Ecto neural progenitor cell (in vitro differentiated cells): ENCODE data around the gene KSR2.

ENCODE experiments used
- DNase-seq: peaks from one replicate; pipeline ENCODE4 v3.0.0-alpha.2; 2018; ENCODE audit warnings: low spot score

The KSR2 gene

GRCh38 chr12:117457189-117457588 lies 511.6 kb downstream of the KSR2 start:
- DNase-seq, result no peak

GRCh38 chr12:117456076-117456475 lies 512.7 kb downstream of the KSR2 start:
- no peak for DNase-seq

- no peak for DNase-seq
These were observed 514.8 kb downstream of the KSR2 start for GRCh38 chr12:117453961-117454360.

DNA sequence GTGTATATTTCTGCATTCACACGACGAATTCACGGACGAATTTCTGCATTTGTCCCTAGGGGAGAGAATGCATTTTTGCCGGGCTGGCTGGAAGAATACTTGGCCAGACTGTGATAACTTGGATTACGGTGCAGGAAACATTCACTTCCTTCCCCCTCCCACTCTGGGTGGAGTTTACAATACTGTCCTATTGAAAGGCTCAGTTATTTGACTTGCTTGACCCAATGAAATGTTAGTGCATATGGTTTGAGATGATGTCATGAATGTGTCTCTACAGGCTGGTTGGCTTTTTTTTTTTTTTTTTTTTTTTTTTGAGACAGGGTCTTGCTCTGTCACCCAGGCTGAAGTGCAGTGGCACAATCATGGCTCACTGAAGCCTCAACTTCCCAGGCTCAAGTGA lies 516.7 kb downstream of the KSR2 start:
- no peak for DNase-seq

DNA sequence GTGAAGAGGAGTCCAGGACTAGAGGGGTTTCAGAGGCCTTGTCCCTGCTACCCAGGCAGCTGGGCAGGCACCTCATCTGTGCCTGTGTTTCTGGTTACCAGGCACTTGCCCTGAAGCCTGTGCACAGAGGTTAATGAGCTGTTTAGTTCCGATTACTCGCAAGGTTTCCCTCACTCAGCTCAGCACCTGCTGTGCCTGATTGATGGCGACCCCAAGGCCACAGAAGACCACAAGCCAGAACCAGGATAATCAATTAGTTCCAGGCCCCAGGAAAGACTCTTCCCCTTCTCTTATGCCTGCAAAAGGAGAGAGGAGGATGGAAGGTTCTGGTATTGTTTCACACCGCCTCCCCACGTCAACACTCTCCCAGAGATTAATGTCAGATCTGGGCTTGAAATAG lies 518.6 kb downstream of the KSR2 start:
- DNase-seq, result peak; percentile 67

GRCh38 chr12:117447665-117448366 lies 521.0 kb downstream of the KSR2 start:
- DNase-seq, result no peak

DNA sequence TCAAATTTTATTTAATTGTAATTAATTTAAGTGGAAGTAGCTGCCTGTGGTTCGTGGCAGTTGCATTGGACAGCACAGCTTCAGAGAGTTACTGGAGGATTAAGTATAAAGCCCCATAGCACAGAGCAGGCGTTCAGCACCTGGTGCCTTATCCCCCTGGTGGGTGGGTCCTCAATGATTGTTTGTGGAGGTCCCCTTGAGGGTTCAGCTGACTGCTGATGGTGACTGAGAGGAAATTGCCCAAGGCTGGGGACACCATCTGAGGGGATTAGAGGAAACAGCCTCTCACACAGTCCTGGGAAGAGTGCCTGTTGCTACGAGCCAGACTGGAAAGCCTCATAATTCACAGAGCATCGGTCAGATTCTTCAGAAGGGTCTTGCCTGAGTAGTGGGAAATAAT lies 524.0 kb downstream of the KSR2 start:
- DNase-seq, result no peak

DNA sequence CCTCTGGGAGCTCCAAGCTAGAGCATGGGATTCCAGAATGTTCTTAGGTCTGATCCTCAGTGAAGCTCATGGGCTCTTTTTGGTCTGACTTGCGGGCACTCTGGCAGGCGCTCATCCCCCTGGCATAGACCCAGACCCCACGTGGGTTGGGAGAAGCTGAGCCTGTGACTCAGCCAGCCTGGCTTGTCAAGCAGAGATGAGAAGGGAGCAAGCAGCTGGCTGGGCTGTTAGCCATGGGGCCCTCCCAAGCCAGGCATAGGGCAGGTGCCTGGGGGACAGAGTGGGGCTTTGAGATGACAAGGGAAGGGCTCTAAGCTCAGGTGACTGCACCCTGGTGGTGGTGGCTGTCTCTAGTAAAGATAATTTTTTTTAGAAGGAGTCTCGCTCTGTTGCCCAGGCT lies 527.0 kb downstream of the KSR2 start:
- no peak for DNase-seq

DNA sequence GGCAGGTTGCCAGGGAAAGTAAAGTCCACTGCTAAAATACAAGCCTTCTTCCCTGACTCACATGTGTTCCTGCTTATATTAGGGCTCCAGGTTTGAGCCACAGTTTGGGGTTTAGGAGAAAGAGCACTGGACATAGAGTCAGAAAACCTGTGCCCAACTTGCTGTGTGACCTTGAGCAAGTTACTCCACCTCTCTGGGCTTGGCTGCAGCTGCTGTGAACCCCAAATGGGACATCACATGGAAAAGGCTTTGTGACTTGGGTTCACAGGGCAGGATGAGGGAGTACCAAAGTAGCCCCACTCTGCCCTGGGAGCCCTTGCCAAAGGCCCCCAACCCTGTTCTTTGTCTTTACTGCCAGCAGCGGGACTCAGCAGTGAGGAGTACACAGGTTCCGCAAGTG lies 528.4 kb downstream of the KSR2 start:
- no peak for DNase-seq

- DNase-seq, result peak; percentile 66
These were observed 529.2 kb downstream of the KSR2 start for GRCh38 chr12:117439531-117440001.

GRCh38 chr12:117438809-117439208 lies 530.0 kb downstream of the KSR2 start:
- no peak for DNase-seq

DNA sequence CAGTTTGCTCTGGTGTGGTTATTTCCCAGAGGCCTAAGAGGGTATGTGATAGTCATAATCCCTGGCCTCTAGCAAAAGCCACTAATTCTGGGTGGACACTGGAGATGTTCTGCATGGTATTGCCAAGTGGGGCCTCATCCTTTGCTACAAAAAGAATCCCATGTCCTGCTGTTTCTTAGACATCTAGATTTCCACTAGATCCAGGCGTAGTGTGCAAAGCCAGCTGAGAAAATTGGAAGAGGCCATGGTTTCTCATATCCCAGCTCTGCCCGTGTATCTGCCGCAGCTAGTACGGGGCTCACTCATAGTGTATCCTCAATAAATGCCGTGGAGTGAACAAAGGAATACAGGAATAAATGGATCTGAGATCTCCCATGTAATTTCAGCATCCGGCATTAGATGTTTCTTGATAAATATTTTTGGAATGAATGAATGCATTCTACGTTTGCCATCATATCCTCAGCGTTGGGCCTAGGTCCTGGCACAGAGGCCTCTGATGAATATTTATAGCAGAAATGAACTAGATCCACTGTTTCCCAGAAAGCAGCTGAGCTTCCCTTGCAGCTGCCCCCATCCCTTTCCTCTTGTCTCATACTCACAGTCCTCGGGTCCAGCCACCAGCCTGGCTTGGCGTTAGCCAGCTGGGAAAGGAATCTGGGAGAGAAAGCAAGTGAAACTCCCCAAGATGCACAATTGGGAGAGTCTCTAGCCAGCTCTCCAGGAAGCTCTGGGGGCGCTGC lies 531.1 kb downstream of the KSR2 start:
- DNase-seq, result no peak

DNA sequence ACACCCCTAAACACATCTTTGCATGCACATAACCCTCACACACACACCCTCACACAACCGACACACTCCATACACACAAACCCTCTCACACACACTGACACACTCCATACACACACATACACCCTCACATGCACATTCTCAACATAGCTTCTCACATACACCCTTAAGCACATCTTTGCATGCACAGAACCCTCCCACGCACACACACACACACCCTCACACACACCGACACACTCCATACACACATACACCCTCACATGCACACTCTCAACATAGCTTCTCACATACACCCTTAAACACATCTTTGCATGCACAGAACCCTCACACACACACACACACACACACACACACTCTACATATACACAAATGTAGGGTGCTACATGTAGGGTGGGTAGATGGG lies 534.9 kb downstream of the KSR2 start:
- no peak for DNase-seq

DNA sequence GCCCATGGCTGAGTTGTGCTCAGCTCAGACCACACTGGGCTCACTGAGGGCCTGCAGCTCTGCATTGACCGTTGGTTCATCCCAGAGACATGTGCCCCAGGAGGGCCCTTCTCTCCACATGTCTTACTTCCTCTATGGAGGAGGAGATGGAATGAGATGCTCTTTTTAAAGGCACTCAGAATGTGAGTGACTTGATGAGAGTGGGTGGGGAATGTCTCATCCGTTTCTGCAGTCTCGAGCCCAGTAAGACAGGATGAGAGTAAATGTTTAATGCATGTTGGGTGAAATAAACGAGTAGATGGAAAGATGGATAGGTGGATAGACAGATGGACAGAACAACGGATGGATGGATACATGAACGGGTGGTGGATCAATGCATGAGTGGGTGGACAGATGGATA lies 538.5 kb downstream of the KSR2 start:
- DNase-seq, result no peak

DNA sequence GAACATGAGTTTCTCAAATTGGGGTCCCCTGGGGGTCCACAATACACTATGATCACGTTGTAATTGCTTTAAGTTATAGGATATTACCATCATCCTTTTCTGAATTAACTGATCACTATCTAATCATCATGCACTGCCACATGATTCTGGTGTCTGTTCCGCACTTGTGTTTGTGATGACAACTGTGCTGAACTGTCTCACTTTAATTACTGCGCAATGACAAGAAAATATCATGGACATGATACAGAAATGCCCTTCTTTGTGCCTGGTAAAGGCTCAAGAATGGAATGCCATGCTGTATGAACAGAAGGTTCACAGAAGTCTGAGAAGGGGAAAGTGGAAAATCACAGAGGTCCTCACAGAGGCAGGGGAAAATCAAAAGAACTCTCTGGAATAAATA lies 541.6 kb downstream of the KSR2 start:
- no peak for DNase-seq

GRCh38 chr12:117421987-117422386 lies 546.8 kb downstream of the KSR2 start:
- DNase-seq, result no peak

GRCh38 chr12:117421068-117421752 lies 547.6 kb downstream of the KSR2 start:
- DNase-seq, result no peak

DNA sequence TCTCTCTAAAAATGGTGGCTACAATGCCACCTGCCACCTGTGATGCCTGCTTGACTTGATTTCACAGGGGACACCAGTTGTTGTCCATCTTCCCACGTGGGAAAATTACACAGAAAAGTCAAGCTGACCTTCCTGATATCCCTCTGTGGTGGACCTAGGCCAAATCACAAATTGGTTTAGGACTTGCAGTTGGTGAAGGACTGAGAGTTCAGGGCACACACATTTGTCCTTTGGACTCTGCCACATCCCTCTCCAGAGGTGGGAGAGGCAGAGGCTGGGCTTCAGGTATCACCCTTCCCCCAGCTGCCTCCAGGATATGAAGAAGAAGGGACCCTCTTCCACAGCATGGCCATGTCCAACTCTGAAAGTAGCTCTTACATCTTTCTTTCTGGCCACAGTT lies 551.8 kb downstream of the KSR2 start:
- DNase-seq, result no peak

DNA sequence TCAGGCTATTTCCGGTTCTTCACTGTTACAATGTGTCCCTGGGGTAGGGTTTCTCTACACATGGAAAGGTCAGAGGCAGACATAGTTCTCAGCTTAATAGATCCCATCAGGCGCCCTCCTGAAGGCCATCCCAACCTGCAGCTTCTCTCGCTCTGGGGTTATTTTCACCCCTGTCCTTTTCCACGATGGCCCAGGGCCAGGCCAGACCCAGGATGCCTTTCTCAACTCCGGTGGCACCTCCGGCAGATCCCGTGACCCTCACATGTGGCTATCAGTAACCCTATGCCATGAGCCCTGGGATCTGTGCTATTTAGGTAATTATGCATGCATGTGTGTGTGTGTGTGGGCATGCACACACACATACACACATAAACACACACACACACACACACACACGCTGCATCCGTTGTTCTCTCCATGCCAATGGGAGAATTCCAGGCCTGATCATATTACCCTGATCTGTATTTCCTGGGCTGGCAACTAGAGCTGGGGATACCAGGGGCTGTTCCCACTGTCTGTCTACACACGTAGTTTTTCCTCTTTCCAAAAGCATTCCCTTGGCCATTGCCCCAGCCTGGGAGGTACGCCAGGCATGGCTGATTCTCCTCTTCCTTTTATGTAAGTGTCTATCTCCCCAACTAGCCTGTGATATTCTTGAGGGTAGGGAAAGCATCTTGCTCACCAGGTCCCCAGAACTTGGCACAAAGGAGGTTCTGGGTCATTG lies 556.2 kb downstream of the KSR2 start:
- DNase-seq, result no peak

GRCh38 chr12:117409286-117409685 lies 559.5 kb downstream of the KSR2 start:
- no peak for DNase-seq

DNA sequence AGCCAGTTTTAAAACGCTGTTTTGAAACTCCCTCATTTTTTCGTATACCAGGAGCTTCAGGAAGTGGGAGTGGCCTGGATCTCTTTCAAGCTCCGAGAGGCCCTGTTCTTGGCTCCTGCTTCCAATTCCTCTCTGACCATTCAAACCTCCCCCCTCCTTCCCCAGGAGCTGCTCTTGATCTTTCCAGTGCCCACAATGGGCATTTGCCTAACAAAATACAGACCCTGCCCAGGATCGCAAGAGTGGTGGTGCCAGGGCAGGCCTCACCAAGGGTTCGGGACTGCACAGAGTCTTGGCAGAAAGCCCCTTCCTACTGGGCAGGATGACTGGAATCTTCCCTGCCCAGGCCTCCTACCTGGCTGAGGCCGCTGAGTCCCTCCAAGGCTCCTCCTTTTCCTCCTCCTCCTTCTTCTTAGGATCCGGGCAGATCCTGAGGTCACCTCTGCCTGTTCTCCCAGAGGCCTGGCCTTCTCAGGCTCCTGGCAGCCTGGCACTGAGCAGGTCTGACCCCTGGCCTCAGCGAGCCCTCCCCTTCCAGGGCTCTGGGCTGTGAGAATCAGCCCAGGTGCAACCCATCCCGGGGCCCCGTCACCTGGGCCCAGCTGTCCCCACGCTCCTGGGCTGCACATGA lies 560.5 kb downstream of the KSR2 start:
- DNase-seq, result no peak

- no peak for DNase-seq
These were observed 563.9 kb downstream of the KSR2 start for GRCh38 chr12:117404940-117405339.
